ENCODE data around the gene SUDS3. TPM values are rescaled to one million over a fixed set of nuclear protein-coding genes. Genes with fewer than 3 reads are reported as not detected.
A peak's percentile ranks its signal among the peaks of the same experiment; 100 is the strongest.

The SUDS3 gene
- total RNA-seq, 8 experiments from 2014 or later = 20.3 to 43.0 (median 30.2) TPM

- 33 to 91% (median 76%) methylated on average over 1 to 3 of the region's 3 CpGs for WGBS, 10 experiments
- no peak overlapping the region for H3K27ac ChIP-seq
- no peak for ATAC-seq (replicated peaks in 6 of 8)
- in situ Hi-C loops (cut with MboI; ENCODE audit: low pct_unique_long_range_greater_than_20kb in 2 of 9, low sequenced_read_pairs in 9 of 9, unreplicated experiment in 9 of 9) = no loop called here
- H3K4me1 ChIP-seq (replicated peaks in 1 of 2) = no peaks in the 10 kb centered on the region
- H3K4me3 ChIP-seq = no peak overlapping the region
Observed at GRCh38 chr12:118439068-118439467, 62.7 kb downstream of the SUDS3 start.

DNA sequence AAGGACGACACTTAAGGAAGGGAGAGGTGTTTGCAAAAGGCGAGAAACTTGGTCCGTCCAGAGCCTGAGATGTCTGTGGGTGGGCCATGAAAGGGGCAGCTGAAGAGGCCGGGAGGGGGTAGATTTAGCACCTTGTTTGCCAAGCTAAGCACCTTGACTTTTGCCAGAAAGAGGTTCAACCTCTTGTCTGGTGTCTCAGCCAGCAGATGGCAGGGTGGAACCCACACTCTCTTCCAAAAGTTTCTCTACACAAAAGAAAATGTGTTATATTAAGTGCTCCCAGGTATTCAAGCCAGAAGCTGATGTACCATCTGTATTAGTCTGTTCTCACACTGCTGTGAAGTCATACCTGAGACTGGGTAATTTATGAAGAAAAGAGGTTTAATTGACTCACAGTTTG, 69.9 kb downstream of the SUDS3 start:
- Histone ChIP-seq H3K4me1 (replicated peaks in 1 of 2) (no peaks in the 10 kb centered on the region), H3K27ac (no peak overlapping the region), H3K4me3 (no peak overlapping the region)
- in situ Hi-C loops (cut with MboI; ENCODE audit: low pct_unique_long_range_greater_than_20kb in 2 of 9, low sequenced_read_pairs in 9 of 9, unreplicated experiment in 9 of 9) = no loop called here
- 0 to 70% (median 0%) methylated on average over 1 to 2 of the region's 4 CpGs; no CpG with 5 or more reads in 7 of the 10 experiments for WGBS, 10 experiments
- no peak for ATAC-seq (replicated peaks in 6 of 8)

DNA sequence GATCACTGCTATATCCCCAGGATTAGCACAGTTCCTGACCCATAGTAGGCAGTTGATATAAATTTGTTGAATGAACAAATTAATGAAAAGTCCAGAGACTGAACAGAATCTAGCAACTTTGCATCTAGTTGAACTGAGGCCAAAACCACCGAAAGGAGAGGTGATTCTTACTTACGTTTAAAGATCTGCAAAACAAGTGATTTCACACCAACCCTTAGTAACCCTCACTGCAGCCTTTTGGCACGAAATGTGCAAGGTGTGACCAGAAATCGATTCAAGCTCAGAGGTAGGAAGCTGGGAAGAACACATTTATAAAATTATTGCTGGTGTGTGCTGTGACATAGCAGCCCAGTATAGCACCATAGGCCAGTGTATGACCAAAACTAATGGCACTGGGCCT, 70.8 kb downstream of the SUDS3 start:
- 0 to 100% (median 73%) methylated on average over 1 to 4 of the region's 4 CpGs; no CpG with 5 or more reads in 1 of the 10 experiments for WGBS, 10 experiments
- Histone ChIP-seq H3K4me3 (no peak overlapping the region), H3K27ac (no peak overlapping the region), H3K4me1 (replicated peaks in 1 of 2) (no peaks in the 10 kb centered on the region)
- in situ Hi-C loops (cut with MboI; ENCODE audit: low pct_unique_long_range_greater_than_20kb in 2 of 9, low sequenced_read_pairs in 9 of 9, unreplicated experiment in 9 of 9) = no loop called here
- no peak for ATAC-seq (replicated peaks in 6 of 8)

GRCh38 chr12:118448341-118448740, 72.0 kb downstream of the SUDS3 start:
- H3K4me3 ChIP-seq = no peak overlapping the region
- no peaks in the 10 kb centered on the region for H3K4me1 ChIP-seq (replicated peaks in 1 of 2)
- H3K27ac ChIP-seq = no peak overlapping the region
- ATAC-seq (replicated peaks in 6 of 8) = no peak
- in situ Hi-C loops (cut with MboI; ENCODE audit: low pct_unique_long_range_greater_than_20kb in 2 of 9, low sequenced_read_pairs in 9 of 9, unreplicated experiment in 9 of 9) = no loop called here
- WGBS, 10 experiments = 38 to 100% (median 80%) methylated on average over 1 of the region's 1 CpG; no CpG with 5 or more reads in 5 of the 10 experiments

- in situ Hi-C loops (cut with MboI; ENCODE audit: low pct_unique_long_range_greater_than_20kb in 2 of 9, low sequenced_read_pairs in 9 of 9, unreplicated experiment in 9 of 9) = no loop called here
- Histone ChIP-seq H3K4me3 (no peak overlapping the region), H3K4me1 (replicated peaks in 1 of 2) (no peaks in the 10 kb centered on the region), H3K27ac (no peak overlapping the region)
- 0 to 100% (median 20%) methylated on average over 1 to 3 of the region's 3 CpGs; no CpG with 5 or more reads in 1 of the 10 experiments for WGBS, 10 experiments
- ATAC-seq (replicated peaks in 6 of 8) = no peak
Observed at GRCh38 chr12:118455327-118455726, 79.0 kb downstream of the SUDS3 start.

DNA sequence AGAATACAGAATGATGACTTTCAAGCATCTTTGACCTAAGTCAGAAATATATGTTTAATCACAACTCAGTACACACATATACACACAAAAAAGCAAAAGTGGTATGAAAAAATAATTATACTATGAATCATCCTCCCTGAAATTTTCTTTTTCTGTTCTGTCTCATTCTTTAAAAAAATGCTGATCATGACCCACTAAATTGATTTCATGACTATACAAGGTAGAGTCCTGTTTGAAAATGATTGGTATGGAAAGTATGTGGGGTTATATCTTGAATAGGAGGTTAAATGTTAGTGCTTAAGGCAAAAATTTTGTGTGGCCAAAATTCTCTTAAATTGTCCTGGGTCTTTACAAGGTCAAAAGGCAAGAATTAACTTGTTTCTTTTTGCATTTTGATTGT, 80.4 kb downstream of the SUDS3 start:
- H3K4me3 ChIP-seq = no peak overlapping the region
- no peak for ATAC-seq (replicated peaks in 6 of 8)
- no peaks in the 10 kb centered on the region for H3K4me1 ChIP-seq (replicated peaks in 1 of 2)
- in situ Hi-C loops (cut with MboI; ENCODE audit: low pct_unique_long_range_greater_than_20kb in 2 of 9, low sequenced_read_pairs in 9 of 9, unreplicated experiment in 9 of 9) = no loop called here
- H3K27ac ChIP-seq = no peak overlapping the region

DNA sequence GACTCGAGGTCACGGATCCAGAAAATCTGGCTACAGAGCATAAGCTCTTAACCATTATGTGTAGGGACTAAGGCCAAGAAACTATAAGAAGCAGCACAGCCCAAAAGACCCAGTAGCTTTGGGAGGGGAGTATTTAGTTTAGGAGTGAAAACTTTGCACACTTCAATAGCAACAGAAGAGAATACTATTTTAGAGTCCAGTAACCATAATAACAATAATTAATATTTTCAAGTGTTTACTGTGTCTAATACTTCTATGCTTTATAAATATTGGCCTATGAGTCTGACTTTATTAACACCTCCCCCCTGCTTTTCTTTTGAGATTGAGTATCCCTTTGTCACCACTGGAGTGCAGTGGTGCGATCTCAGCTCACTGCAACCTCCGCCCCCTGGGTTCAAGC, 82.8 kb downstream of the SUDS3 start:
- H3K4me1 ChIP-seq (replicated peaks in 1 of 2) = no peaks in the 10 kb centered on the region
- ATAC-seq (replicated peaks in 6 of 8) = no peak
- H3K27ac ChIP-seq = no peak overlapping the region
- H3K4me3 ChIP-seq = no peak overlapping the region
- in situ Hi-C loops (cut with MboI; ENCODE audit: low pct_unique_long_range_greater_than_20kb in 2 of 9, low sequenced_read_pairs in 9 of 9, unreplicated experiment in 9 of 9) = no loop called here
- WGBS, 10 experiments = 50 to 100% (median 88%) methylated on average over 1 to 4 of the region's 4 CpGs; no CpG with 5 or more reads in 2 of the 10 experiments

- in situ Hi-C loops (cut with MboI; ENCODE audit: low pct_unique_long_range_greater_than_20kb in 2 of 9, low sequenced_read_pairs in 9 of 9, unreplicated experiment in 9 of 9) = no loop called here
Observed at GRCh38 chr12:118463677-118464076, 87.3 kb downstream of the SUDS3 start.

GRCh38 chr12:118465706-118466105, 89.4 kb downstream of the SUDS3 start:
- H3K4me3 ChIP-seq = no peak overlapping the region
- H3K4me1 ChIP-seq (replicated peaks in 1 of 2) = no peaks in the 10 kb centered on the region
- no peak overlapping the region for H3K27ac ChIP-seq
- in situ Hi-C loops (cut with MboI; ENCODE audit: low pct_unique_long_range_greater_than_20kb in 2 of 9, low sequenced_read_pairs in 9 of 9, unreplicated experiment in 9 of 9) = no loop called here
- WGBS, 10 experiments = 43 to 100% (median 86%) methylated on average over 1 of the region's 1 CpG; no CpG with 5 or more reads in 6 of the 10 experiments
- no peak for ATAC-seq (replicated peaks in 6 of 8)

More at GRCh38 chr12:118463677-118464076, 87.3 kb downstream of the SUDS3 start:
- WGBS, 10 experiments = 17 to 94% (median 77%) methylated on average over 2 to 4 of the region's 4 CpGs; no CpG with 5 or more reads in 2 of the 10 experiments
- Histone ChIP-seq H3K4me1 (replicated peaks in 1 of 2) (no peaks in the 10 kb centered on the region), H3K27ac (no peak overlapping the region), H3K4me3 (no peak overlapping the region)
- ATAC-seq (replicated peaks in 6 of 8) = peak in 1 of 8 experiments; percentile 17

Other genes starting within 250 kb of the SUDS3 start
- gene PEBP1, start 240.4 kb upstream of the SUDS3 start, total RNA-seq = 100 to 1,000 TPM; 181 to 302 (median 268) TPM
- 10 to 100 TPM; 21.6 to 61.0 (median 40.2) TPM for gene TAOK3, start 3.6 kb upstream of the SUDS3 start, total RNA-seq

All from motor neuron (in vitro differentiated cells).